Muscle of back (tissue), 11 donors: ENCODE measurements around the gene MGMT. TPM values are rescaled to one million over a fixed set of nuclear protein-coding genes. Genes with fewer than 3 reads are reported as not detected.
A peak's percentile ranks its signal among the peaks of the same experiment; 100 is the strongest.

Source experiments
- DNase-seq, 3 donors: peaks; one replicate each; pipeline versions ENCODE4 v3.0.0 to v3.0.0-alpha.2; 2013
- polyA plus RNA-seq, 10 donors: library from polyadenylated mRNA; unstranded; fragments of 120-200 nt; gene quantifications; one replicate each; pipeline ENCODE4 v1.2.1, GENCODE V29; 2013; ENCODE audit not compliant: insufficient read length in 10 of 10

Gene MGMT
- polyA plus RNA-seq, 10 donors, result 10.7 to 19.2 (median 13.8) TPM

DNA sequence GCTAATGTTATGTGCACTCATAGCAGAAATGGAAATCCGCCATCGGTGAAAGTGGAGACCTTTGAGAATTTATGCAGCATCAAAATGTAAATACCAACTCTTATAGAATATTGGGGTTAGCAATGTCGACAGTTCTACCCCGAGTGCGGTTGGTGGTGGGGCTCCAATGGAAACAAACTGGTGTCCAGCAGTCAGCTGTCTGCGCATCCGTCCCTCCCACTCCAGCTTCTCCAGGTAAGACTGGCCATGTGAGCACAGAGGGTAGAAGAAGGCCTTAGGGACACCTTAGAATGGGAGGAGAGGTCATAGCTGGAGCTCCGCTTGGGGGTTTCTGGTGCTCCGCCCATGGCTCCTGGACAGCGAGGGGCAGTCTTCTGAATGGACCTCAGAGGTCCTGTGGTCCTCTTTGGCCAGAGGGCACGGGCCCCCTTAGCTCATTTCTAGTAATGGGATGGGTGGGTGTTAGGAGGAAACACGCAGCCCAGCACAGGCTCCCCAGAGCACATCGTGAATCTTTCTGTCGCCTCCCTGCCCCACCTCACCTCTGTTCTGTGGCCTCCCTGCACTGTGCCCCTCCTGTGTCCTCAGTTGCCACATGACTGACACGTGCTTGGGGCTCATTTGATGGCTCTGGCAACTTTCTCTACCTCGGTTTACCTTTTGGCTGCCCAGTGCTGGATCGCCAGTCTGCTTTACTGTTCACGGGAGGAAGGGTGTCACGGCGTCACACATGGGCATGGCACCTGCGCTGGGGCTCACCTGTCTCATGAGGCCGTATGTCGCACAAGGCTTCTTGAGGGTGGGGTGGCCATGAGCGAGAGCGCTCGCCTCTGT is 50.0 kb downstream of the MGMT start:
- no peak for DNase-seq

DNA sequence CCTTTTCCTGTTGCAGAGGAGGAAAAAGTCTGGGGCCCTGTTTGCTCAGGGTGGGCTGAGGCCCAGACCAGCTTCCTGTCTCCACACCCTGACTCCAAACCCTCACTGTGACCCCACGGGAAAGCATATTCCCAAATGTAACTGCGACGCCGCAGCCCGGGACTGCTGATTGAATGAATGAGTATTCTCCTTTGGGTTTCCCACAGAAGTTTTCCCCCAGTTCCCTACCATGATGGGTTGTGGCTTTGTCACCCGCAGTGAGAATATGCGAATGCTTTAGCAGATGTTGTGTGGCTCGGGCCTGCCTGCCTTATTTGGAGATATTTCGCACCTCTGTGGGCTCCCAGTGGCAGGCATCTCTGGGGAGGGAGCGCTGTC is 50.6 kb downstream of the MGMT start:
- DNase-seq, result no peak

DNA sequence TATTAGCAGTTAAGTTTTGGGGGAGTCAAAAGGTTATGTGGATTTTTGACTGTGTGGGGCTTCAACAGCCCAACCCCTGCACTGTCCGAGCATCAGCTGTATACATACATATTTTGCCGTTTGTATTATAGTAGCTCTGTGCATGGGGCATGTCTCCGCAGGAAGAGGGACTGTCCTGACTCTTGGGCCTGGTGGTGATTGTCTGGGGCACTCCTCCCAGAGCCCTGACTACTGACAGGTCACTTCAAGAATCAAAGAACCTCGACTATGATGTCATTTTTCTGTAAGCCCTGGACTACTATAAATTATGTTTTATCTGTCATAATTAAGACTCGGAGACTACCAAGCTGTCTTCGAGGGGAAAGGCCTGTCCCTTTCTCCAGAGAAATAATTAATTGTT is 51.8 kb downstream of the MGMT start:
- no peak for DNase-seq

DNA sequence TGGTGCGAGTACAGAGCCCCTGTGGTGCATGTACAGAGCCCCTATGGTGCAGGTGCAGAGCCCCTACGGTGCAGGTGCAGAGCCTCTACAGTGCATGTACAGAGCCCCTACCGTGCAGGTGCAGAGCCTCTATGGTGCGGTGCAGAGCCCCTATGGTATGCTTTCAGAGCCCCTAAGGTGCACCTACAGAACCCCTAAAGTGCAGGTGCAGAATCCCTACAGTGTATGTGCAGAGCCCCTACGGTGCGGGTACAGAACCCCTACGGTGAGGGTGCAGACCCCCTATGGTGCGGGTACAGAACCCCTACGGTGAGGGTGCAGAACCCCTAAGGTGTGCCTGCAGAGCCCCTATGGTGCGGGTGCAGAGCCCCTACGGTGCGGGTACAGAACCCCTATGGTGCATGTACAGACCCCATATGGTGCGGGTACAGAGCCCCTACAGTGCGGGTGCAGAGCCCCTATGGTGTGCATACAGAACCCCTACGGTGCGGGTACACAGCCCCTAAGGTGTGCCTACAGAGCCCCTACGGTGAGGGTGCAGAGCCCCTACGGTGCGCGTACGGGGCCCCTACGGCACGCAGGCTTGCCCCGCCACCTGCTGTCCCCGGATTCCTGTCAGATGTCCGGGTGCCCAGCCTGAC is 53.5 kb downstream of the MGMT start:
- DNase-seq, result no peak

DNA sequence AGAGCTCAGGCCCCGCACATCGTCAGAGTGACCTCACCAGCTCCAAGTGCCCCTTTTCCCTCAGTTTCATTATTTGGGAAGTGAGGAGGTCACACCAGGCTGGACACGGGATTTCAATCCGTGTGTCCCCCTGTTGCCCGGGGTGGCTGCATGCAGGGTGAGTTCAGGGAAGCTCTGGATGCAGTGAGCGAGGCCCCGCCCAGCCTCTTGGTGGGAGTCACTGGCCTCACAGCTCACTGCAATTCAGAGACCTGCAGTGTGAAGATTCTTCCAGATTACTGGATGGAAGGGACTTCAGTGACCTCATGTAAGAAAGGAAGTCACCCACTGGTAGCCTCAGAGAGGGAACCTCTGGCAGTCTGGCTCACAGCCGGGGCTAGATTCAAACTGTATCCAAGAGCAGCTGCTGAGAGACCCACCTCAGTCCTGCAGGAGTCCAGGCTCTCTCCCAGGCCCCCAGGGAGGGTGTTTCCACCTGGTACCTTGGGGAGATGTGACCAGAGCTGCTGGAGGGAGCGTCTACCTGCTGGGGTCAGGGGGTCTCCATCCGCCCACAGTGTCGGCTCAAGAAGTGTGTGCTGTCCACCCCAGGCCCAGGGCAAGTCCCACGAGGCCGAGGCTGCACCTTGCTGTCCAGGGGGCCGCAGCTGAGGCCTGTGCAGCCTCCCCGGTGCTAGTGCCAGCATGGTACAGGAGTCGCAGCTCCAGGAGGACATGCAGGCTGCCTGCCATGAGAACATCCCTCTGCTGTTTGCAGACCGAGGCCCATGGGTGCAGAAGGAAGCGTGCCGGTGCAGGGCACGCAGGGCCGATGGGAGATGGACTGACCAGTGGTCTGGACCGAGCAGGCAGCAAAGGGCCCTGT is 54.4 kb downstream of the MGMT start:
- DNase-seq, result no peak

DNA sequence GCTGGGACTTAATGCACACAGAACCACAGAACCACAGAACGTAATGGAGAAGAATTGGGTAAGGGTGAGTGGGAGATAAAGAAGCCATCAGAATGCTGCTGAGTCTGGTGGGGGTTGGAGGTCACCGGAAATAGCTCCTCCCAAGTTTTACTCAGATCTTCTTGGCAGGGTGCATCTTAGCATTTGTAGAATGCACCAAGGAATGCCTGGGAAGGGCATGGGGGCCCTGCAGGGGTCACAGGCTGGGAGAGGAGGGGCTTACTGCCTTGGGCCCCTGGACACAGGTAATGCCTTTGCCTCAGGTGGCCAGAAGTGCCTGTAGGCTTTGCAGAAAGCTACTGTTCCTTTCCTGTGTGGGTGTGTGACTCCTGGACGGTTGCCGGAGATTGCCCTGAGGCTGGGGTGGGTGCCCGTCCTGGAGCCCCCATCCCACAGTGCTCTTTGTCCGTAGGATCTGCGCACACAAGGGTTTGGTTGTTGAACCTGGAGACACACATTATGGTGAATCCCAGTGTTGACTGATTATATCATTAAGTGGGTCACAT is 55.1 kb downstream of the MGMT start:
- no peak for DNase-seq

DNA sequence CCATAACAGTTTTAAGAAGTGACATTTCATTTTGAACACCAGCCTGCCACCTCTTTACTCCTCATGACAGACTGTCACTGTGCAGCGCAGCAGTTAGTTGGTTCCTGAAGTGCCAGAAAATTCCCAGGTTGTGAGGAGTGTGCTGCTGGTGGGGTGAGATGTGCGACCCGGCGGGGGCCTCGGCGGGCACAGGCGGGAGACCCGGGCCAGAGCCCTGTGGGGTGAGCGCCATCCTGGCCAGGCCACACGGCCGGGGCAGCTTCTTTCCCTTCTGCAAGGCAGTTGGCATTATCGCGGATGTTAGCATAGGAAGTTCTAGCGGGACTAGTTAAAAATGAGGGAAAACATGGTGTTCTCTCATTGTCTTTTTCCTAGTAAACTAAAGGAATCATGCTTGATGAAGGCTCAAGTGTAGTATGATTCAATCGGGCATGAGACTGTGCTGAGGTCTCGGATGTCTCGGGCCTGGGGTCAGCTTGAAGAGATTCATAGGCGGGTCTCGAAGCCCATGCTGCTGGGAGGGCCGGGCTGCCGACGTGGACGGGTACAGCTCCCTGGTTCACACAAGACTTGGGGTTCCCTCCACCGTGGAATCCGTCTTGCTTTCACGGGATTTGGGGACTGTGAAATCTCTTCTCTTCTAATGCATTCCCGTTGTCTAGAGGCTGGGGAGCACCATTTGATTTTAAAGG is 56.1 kb downstream of the MGMT start:
- no peak for DNase-seq

DNA sequence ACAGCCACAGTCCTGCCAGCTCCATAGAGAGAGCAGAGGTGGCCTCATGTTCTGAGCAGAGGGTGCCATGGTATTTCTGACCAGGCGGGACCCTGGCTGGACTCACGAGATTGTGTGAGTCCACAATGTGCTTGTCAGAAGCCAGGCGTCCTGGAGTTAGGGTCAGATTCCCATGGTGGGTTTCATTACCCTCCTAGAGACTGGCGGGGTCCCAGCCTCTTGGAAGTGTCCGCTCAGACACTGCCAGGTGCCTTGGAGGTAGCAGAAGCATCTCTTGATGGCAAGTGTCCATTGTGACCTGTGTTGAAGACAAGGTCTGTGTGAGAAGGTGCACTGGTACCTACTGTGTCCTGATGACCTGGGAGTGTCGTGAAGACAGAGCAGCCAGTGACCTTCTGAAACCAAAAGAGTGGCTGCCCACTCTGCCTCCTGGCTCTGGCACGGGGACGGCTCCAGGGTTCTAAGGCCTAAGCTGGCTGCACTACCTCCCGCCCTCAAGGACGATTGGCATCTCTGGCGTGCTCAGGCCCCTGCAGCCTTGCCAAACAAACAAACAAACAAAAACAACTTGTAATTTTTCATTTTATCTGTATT is 56.8 kb downstream of the MGMT start:
- DNase-seq, result no peak

DNA sequence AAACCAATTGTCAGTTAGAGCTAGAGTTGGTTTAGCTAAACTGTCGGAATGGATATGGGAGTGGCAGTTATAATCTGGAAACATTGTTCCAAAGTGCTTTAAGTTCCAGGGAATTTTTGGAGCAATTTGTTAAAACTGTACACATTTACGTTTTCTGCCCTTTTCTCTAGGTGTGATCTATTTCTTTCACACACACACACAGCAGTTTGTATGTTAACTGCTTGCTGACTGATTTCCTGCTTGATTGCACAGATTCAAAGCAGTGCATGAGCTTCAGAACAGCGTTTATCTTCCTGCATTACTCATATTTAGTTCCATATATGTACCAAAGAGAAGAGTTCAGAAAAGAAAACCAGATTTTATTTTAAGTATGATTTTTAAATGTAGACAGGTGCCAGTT is 57.9 kb downstream of the MGMT start:
- DNase-seq, result peak in 1 of 3 donors; percentile 48

DNA sequence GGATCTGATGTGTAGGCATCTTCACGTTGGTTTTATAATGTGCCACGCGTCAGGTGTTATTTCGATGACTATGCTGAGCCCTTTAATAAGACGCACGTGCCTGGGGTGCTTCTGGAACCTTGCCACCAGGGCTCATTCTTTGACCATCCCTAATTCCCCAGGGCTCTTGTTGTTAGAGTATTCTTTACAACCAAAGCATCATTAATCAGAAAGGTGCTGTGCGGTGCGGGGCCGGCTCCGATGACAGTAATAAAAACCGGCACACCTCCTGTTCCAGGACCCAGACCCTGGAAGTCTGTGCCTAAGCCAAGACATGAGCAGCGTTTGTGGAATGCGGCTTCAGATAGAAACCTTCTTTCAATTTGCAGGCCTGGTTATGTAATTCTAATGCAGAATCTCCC is 58.4 kb downstream of the MGMT start:
- DNase-seq, result peak; percentile 53 to 85 (median 58)

DNA sequence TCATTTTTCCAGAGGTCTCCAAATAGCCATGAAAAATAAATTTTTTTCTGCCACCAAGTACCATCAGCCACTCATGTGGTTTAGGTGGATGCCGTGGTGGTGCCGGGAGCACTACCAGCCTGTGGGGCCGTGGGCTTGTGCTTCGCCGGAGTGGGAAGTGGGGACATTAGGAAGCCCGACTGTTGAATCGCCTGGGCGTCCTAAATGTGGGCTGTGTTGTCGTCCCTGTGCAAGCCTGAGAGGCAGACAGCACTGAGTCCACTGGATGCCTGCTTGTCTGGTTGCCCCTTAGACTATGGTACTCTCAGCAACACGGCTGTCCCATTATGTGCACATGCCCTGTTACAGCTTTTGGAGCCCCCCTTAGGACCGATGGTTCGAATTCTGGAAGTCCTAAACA is 59.9 kb downstream of the MGMT start:
- no peak for DNase-seq

DNA sequence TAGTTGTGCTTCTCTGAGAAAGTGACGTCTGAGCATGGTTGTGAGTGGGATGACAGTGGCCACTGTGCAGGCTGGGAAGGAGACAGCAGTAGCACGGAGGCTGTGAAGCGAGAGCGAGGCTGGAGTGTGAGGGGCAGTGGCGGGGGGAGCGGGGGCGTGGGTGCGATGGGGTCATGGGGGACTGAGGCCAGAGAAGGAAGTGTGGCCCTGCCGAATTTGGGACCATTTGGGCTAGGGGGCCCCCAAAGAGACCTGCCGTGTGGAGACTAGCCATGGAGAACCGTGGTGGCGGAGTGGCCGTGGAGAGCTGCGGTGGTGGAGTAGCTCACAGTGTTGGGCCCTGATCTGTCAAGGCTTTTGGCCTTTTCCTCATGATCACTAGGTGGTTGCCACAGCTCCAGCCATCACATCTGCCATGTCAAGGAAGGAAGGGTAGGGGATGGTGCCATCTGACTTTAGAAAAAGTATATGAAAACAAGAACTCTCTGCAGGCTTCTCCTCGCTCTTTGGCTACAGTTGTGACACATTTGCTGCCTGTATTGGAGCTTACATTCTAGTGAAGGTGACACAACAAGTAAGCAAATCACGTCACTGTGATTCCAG is 61.4 kb downstream of the MGMT start:
- DNase-seq, result no peak

DNA sequence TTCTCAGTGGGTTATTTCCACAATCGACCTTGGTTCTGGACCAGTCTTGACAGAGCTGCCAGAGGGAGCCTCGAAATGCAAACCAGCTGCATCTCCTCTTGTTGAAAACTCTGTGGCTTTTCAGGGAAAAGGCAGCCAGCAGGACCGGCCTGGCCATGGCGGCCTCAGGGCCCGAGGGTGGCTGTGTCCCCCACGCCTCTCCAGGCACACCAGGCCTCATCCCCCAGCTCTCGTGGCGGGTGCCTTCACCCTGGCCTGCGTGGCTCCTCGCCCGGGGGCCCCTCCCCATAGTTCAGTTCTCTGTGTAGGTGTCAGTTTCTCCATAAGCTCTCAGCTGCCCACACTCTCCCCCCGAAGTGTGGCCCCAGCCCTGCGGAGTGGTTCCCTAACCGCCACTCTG is 63.5 kb downstream of the MGMT start:
- DNase-seq, result no peak

DNA sequence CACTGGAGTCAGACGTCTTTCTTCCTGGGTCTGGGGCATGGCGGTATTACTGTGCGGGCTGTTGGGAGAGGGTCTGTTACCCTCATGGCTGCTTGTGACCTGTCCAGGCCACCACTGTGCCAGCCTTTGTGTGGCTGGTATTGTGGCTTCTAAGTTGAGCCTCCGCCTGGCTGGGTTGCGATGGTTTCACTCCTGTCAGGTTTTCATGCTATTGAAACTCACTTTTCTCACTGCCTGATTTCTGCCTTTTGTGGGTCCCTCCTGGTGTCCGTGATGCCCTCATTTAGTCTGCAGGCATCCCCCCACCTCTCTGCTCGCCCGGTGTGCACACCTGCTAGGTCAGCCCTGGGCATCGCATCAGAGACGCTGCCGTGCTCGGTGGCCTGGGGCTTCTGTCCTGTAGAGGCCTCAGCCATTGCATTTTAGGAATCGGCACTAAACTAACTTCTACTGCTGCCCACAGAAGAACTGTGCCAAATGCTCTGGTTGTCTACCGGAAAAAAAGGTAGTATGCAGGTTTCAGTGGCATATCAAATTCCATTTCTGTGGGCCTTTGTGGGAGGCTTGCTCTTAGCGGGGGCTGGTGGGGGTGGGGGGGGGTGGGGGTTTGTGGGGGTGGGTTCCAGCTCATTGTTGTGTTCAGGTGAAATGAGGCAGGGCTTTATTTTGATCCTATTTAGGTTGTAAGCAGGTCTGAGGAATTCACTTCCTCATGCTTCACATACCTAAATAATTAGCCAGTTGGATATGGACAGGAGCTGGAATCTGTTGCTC is 64.3 kb downstream of the MGMT start:
- DNase-seq, result peak in 1 of 3 donors; percentile 21

DNA sequence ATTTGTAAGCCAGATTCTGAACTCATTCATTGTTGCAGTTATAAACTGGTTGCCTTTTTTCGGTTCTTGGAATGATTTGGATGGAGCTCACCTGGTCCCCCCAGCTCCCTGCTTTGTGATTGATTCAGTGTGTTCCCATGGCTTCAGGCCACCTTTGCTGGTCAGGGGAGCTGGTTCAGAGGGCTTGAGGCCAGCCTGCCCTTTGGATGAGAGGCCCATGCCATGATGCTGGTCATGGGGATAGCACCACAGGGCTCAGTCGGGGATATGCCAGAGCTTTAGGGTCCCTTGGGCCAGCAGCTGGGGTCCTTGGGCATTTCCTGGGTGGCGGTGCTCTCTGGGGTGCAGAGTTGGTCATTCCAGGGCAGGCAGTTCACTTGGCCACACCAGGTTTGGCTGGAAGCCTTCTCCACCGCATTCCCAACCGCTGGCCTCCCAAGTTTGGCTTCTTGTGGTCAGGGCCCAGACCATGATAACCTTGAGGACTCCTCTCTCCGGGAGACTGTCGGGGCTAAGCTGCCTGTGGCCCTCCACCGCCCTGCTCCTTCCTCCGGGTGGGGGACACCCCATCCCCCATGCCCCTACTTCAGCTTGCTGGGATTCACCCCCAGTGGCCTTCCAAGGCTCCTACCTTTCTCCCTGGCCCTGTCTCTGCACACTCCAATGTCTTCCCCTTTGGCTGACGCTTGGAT is 65.1 kb downstream of the MGMT start:
- peak in 1 of 3 donors; percentile 34 for DNase-seq

DNA sequence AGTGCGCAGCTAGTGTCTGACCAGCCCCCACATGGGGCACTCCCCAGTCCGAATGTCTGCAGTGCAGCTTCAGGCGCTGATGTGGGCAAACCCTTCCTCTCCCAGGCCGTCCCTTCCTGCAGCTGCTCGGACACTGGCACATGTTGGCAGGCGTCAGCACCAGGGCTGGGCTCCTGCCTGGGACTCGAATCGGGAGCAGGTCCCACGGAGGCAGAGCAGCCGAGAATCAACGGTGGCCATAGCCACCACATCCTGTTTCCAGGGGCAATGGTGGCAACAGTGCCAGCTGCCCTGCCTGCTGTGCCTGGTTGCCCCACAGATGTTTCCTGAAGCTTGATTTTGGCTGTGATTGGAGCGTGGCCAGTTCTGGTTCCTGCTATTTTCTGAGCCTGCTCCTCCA is 65.8 kb downstream of the MGMT start:
- DNase-seq, result peak in 1 of 3 donors; percentile 32

DNA sequence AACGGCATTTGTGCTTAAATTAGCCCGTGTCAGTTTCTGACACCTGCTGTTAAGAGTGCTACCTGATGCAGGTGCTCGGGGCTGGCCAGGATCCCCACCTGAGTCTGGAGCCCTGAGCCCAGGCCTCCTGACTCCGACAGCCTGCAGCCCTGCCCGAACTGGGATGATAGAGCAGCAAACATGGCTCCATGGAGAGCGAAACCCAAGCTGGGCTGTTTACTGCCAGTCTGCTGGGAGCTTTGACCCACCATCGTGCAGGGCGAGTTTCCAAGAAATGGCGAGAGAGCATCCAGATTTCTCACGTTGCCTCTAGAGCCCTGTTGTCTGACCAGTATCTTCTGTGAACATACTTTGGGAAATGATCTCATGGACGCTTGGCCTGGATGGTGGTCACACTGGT is 66.2 kb downstream of the MGMT start:
- no peak for DNase-seq

DNA sequence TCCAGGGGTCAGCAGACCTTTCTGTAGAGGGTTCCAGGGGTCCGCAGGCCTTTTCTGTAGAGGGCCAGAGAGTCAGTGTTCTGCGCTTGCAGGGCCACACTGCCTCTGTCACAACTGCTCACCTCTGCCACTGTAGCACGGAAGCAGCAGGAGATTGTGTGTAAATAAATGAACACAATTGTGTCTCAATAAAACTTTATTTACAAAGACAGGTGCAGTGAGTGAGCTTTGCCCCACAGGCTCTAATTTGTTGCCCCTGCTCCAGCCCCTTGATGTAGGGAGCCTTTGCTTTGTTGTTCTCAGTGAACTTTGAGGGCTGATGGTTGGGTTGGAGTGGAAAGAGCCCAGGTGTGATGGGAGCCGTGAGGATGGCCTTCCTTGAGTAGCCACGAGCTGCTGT is 67.8 kb downstream of the MGMT start:
- no peak for DNase-seq

DNA sequence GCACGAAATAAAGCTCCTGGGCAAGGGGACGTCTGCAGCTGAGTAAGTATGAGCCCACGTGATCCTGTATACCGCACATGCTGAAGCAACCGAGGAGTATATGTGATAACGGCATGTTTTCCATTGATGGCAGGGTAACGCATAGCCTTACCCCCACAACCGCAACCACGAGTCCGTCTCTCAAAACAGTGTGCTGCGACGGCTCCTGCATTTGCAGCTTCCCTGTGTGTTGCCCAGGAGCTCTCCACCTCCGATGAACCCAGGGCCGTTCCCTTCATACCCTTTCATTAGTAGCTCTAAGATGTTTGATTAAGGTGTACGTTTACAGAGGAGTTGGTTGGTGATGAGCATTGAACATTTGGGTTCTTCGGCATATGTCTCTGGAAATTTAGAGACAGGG is 69.3 kb downstream of the MGMT start:
- no peak for DNase-seq
